Prostate gland (tissue), 2 donors: Measurements from ENCODE around the gene ZNF768.

Source experiments
- POLR2A ChIP-seq: fragments of 450-650 bp; IDR thresholded peaks from one replicate; pipeline ENCODE4 v1.6.1; 2016; ENCODE audit warnings: antibody characterized with exemption, mild to moderate bottlenecking
- TF ChIP-seq, protein P1 (sequence below), 4 experiments: fragments of 200-600 bp in 2 of 4; fragments of 450-650 bp in 2 of 4; sonication (generic) in 2 of 4; IDR thresholded peaks; 1 replicate in 3 of 4; 2 replicates in 1 of 4; pipeline ENCODE4 v1.5.1; 2016 to 2019; ENCODE audit warnings: antibody characterized with exemption in 4 of 4, mild to moderate bottlenecking in 2 of 4, moderate library complexity in 2 of 4

DNA sequence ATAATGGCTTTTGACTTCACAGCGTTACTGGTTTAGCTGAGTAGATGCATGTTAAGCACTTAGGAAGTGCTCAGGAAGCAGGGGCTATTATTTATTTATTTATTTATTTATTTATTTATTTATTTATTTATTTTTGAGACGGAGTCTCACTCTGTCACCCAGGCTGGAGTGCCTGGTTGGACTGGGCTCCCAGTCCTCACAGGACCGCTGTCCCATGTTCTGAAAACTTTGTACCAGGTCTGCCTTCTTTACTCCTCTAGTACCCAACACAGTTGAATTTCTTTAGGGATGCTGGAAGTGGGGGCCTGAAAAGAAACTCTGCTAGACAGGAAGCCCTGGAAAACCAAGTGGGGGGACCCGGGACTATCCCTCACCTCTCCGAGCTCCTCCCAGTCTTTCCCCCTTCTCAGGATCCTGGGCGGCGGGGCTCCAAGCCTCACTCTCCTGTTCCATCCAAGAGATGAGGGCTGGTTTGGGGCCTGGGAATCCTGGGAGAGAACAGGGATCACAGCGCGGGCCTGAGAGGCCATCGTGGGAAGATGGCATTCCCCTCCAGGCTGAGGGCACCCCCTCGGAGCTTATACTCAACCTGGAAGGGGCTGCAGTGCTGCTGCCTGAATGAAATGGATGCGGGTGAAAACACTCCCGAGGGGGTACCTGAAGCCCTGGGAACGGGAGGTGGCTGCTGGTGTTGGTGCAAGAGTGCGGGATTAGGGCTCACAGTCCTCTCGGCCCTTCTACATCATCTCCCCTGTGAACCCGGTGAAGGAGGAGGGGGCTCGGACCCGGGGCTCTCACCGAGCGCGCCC is 44.5 kb upstream of the ZNF768 start:
- TF ChIP-seq POLR2A: no peak
- TF ChIP-seq, protein P1, sequence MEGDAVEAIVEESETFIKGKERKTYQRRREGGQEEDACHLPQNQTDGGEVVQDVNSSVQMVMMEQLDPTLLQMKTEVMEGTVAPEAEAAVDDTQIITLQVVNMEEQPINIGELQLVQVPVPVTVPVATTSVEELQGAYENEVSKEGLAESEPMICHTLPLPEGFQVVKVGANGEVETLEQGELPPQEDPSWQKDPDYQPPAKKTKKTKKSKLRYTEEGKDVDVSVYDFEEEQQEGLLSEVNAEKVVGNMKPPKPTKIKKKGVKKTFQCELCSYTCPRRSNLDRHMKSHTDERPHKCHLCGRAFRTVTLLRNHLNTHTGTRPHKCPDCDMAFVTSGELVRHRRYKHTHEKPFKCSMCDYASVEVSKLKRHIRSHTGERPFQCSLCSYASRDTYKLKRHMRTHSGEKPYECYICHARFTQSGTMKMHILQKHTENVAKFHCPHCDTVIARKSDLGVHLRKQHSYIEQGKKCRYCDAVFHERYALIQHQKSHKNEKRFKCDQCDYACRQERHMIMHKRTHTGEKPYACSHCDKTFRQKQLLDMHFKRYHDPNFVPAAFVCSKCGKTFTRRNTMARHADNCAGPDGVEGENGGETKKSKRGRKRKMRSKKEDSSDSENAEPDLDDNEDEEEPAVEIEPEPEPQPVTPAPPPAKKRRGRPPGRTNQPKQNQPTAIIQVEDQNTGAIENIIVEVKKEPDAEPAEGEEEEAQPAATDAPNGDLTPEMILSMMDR (IDR thresholded peaks at IDR 0.05): no peak
